ENCODE measurements around the gene PKD1L1.

- TF ChIP-seq CTCF (IDR thresholded peaks at IDR 0.05), result no peak
- TF ChIP-seq POLR2A (IDR thresholded peaks at IDR 0.05), result no peak
- no peak for TF ChIP-seq EP300 (IDR thresholded peaks at IDR 0.05)
Measured at GRCh38 chr7:47814905-47815613, 133.2 kb downstream of the PKD1L1 start.
